Heart left ventricle (tissue), 13 donors: ENCODE results near the gene OSBPL7.

Source experiments
- CTCF ChIP-seq, 12 donors: fragments of 200-600 bp; sonication (generic) in 4 of 12; IDR thresholded peaks; one replicate each; pipeline versions ENCODE4 v1.5.0 to v1.8.0; 2018 to 2022; ENCODE audit warnings: antibody characterized with exemption in 12 of 12, mild to moderate bottlenecking in 5 of 12
- POLR2A ChIP-seq, 2 donors: fragments of 450-650 bp; IDR thresholded peaks; one replicate each; pipeline ENCODE4 v1.6.1; 2017; ENCODE audit warnings: antibody characterized with exemption in 2 of 2, mild to moderate bottlenecking in 2 of 2, moderate library complexity in 2 of 2
- donor health status: ischemic (EF 13 %, LVEDD 7.1; RV severe dilation, severe dysfunction).
- donor health status: DM: no; HTN: yes; CAD: no.
- donor health status: DM: no; HTN: no; CAD: no.
- donor health status: ischemic (EF 25% LVEDD 6.9; RV normal size, moderate dysfunction).
- donor health status: ischemic (EF 25% LVEDD 5.7; RV mildly dilated, moderate dysfunction).
- donor health status: ischemic (EF 35%, LVEDD 5.7; RV mildly dilated, moderate dysfunction).
- donor health status: nonischemic (EF 11% LVEDD 7.7; RV severe dilation, severe dysfunction).
- donor health status: DM: yes; HTN: yes; CAD: no.
- donor health status: PGD.
- donor health status: ischemic (EF 29% LVEDD 5.4; RV normal size, mild dysfunction).
- donor health status: nonischemic (EF 23%, LVEDD 6.1; RV moderate dilation, normal function).

- no peak for TF ChIP-seq CTCF (IDR thresholded peaks at IDR 0.05)
- TF ChIP-seq POLR2A (IDR thresholded peaks at IDR 0.05) = no peak
Measured at GRCh38 chr17:47778184-47778635, 43.4 kb downstream of the OSBPL7 start.
